Epithelial cell of proximal tubule (primary cell): ENCODE data around the gene DUSP3. TPM values are rescaled to one million over a fixed set of nuclear protein-coding genes. Genes with fewer than 3 reads are reported as not detected.

Source experiments
- DNase-seq: peaks from one replicate; pipeline ENCODE4 v3.0.0-alpha.2; 2011; ENCODE audit warnings: low read depth
- H3K4me3 ChIP-seq: 2 replicates; pipeline ENCODE4 v1.5.1; 2011; ENCODE audit warnings: low read depth, mild to moderate bottlenecking, low read length
- total RNA-seq: library from RNA; depleted of rRNA; stranded (reverse); fragments of >200 nt; gene quantifications from 2 replicates; pipeline ENCODE4 v1.2.3, GENCODE V29; 2015
- TF ChIP-seq, protein P1 (sequence below): conservative IDR thresholded peaks from 2 replicates; pipeline ENCODE4 v1.5.1; 2012; ENCODE audit warnings: low read depth, mild to moderate bottlenecking, low read length

Gene DUSP3
- 46.3 and 47.5 TPM in 2 replicates for total RNA-seq

DNA sequence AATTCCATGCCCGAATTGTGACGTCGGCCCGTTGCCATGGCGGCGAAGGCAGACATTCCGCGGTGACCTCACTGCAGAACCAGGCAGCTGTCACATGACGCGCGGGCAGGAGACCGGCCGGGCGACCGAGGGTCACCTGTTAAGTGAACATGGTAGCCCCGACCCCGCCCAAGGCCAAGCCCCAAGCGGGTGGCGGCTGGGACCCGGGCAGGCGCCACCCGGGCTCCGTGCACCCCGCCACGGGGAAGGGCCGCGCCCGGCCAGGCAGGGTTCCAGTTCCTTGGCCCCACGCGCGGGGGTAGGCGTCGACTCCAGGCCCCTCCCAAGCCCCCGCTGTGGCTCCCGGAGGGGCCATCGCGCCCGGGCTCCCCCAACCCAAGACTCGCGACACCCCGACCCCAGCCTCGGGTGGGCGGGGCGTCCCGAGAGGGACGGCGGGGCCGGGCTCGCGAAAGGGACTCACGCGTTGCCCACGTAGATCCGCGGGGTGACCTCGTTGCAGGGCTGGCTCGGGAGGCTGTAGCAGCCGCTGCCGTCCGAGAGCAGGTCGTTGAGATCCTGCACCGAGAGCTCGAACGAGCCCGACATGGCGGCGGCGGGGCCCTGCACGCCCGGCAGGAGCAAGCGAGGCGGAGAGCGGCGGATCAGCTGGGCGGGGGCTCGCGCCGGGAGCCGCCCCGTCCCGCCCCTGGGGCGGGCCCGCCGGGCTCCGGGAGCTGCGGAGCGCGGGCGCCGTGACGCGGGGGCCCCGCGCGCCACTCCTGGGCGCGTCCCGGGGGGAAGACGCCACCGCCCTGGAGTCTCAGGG lies at the start of gene DUSP3:
TSS of gene DUSP3 (minus strand) at position 641 of the 808 bp plus-strand sequence. CDS start at position 588, 53 bp downstream.
- DNase-seq: peak; percentile 55
- TF ChIP-seq, protein P1, sequence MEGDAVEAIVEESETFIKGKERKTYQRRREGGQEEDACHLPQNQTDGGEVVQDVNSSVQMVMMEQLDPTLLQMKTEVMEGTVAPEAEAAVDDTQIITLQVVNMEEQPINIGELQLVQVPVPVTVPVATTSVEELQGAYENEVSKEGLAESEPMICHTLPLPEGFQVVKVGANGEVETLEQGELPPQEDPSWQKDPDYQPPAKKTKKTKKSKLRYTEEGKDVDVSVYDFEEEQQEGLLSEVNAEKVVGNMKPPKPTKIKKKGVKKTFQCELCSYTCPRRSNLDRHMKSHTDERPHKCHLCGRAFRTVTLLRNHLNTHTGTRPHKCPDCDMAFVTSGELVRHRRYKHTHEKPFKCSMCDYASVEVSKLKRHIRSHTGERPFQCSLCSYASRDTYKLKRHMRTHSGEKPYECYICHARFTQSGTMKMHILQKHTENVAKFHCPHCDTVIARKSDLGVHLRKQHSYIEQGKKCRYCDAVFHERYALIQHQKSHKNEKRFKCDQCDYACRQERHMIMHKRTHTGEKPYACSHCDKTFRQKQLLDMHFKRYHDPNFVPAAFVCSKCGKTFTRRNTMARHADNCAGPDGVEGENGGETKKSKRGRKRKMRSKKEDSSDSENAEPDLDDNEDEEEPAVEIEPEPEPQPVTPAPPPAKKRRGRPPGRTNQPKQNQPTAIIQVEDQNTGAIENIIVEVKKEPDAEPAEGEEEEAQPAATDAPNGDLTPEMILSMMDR: no peak
- H3K4me3 ChIP-seq: peak within 1 kb of the TSS; percentile 92

DNA sequence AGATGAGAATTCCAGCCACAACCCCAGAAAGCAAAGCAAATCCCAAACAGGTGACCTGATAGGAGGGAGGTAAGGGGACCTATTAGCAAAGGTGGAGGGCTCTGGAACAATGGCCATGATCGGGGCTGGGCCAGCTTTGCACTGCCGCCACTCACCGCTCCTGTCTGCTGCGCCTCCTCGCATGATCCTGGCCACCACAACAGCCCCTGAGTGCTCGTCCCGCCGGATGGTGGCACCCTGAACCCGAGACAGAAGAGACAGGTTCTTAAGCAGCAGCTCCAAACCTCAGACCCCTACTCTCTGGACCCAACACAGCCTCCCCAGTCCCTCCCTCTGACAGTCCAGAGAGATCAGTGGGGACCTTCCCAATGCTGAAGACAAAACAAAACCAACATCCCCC lies 48.8 kb upstream of the DUSP3 start:
- DNase-seq: no peak
- TF ChIP-seq, protein P1: no peak
- H3K4me3 ChIP-seq: no peak overlapping the region

DNA sequence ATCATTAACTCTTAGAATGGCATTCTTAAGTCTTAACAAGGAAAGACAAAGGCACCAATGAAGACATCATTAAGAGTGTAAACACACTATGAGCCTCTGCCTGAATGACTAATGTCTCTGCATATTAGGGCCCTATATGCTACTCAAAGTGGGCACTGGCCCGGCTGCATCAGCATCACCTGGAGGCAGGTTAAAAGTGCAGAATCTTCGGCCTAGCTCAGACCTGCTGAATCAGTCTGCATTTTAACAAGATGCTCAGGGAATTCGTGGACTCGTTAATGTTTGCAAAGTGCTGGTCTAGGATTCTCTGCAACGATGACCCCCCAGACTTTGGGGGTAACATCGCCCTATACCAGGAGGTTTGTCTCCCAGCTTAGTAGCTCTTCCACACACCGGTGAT lies 47.4 kb upstream of the DUSP3 start:
- no peak for DNase-seq
- TF ChIP-seq, protein P1: no peak
- no peak overlapping the region for H3K4me3 ChIP-seq

DNA sequence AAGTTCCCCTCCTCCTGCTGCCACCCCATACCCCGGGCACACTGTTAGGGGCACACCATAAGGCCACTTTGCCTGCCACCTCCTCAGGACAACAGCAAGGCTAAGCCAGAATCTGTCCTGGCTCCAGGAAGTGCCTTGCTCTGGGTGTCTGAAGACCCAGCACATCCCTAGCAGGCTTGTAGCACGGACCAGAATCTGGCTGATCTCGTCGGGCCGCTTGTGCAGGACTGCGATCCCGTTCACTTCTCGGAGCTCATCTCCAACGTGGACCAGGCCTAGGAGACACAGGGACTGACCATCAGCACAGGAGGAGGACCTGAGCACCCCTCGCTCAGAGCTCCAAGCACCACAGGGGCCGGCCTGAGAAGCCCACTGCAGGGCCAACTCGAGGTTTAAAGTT lies 46.8 kb upstream of the DUSP3 start:
- DNase-seq: no peak
- no peak overlapping the region for H3K4me3 ChIP-seq
- TF ChIP-seq, protein P1: no peak

DNA sequence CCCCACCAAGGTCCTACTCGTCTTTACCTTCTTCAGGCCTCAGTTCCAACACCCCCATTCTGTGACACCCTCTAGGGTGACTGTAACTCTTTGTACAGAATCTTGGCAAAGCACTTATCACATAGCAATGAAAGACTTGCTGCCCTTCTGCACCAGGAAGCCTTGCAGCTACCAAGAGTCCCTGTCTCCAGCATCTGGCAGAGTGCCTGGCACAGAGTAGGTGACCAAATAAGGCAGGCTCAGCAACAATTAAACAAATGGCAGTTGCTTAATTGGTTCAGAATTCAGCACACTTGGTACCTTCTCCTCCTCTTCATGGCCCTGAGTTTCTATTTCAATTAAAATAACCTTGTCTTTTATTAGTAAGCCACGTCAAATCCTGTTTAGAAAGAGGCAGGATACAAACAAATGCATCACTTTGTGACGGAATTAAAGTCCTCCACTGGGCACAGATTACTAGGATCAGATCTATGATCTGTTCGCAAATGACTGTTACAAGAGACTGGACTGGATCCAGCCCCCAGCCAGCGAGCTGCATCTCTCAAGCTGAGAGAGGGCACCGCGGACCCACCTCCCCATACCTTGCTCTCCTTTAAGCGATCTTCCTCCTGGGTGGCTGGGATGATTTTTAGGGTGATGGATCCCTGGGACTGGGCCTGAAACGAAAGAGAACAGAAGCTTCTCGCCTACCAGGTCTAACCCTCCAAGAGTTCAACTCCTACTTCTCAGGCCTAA lies 44.7 kb upstream of the DUSP3 start:
- DNase-seq: no peak
- H3K4me3 ChIP-seq: no peak overlapping the region
- TF ChIP-seq, protein P1: no peak

DNA sequence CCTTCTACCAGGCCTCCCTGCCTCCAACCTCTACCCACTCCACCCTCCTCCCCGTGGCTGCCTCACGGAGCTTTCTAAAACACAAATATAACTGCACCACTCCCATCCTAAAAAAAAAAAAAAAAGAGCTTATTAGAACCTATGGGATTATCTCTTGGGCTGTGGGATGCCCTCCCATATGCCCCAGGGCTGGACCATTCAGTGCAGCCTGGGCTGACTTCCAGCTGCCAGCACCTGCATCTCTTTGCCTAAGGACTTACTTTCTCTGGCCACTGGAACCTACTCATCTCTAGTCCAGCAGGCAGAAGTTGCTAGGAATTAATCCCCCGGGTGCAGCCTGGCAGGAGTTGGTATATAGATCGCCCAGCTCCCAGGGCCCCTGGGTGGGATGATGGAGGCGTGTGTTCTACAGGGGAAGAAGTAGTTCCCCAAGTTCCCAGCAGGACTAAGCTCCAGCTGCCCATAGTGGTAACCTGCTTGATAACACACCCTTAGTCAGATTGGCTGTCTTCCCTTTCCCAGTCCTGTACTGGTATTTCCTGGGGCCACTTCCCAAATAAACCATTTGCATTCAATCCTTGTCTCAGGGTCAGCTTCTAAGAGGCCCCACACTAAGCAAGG lies 43.9 kb upstream of the DUSP3 start:
- DNase-seq: no peak
- TF ChIP-seq, protein P1: no peak
- no peak overlapping the region for H3K4me3 ChIP-seq
